Neural progenitor cell (in vitro differentiated cells): Measurements from ENCODE around the gene CIB4. TPM values are rescaled to one million over a fixed set of nuclear protein-coding genes. Genes with fewer than 3 reads are reported as not detected.
A peak's percentile ranks its signal among the peaks of the same experiment; 100 is the strongest.

Experiments
- DNase-seq: peaks from one replicate; pipeline ENCODE4 v3.0.0-alpha.2; 2016; ENCODE audit warnings: low spot score
- H2AFZ ChIP-seq: fragments of 200-600 bp; sonication (generic); replicated peaks from 2 replicates; pipeline ENCODE4 v1.6.1; 2016; ENCODE audit warnings: antibody characterized with exemption
- H3F3A ChIP-seq: fragments of 200-600 bp; sonication (generic); 2 replicates; pipeline ENCODE4 v1.6.1; 2016; ENCODE audit warnings: antibody characterized with exemption, low read depth
- H3K27ac ChIP-seq: fragments of 200-600 bp; sonication (generic); 2 replicates; pipeline ENCODE4 v1.5.1; 2016; ENCODE audit warnings: mild to moderate bottlenecking
- H3K27me3 ChIP-seq: fragments of 200-600 bp; sonication (generic); 2 replicates; pipeline ENCODE4 v1.6.1; 2016; ENCODE audit warnings: mild to moderate bottlenecking, moderate library complexity
- H3K36me3 ChIP-seq: fragments of 200-600 bp; sonication (generic); 2 replicates; pipeline ENCODE4 v1.5.1; 2016
- H3K4me1 ChIP-seq: fragments of 200-600 bp; sonication (generic); 2 replicates; pipeline ENCODE4 v1.6.1; 2016; ENCODE audit warnings: mixed run types
- H3K4me2 ChIP-seq: fragments of 200-600 bp; sonication (generic); 2 replicates; pipeline ENCODE4 v1.6.1; 2016
- H3K4me3 ChIP-seq: fragments of 200-600 bp; sonication (generic); 2 replicates; pipeline ENCODE4 v1.5.1; 2016
- H3K79me2 ChIP-seq: fragments of 200-600 bp; sonication (generic); 2 replicates; pipeline ENCODE4 v1.6.1; 2016; ENCODE audit warnings: low read depth
- H3K9ac ChIP-seq: fragments of 200-600 bp; sonication (generic); 2 replicates; pipeline ENCODE4 v1.6.1; 2016
- H3K9me3 ChIP-seq: fragments of 200-600 bp; sonication (generic); 2 replicates; pipeline ENCODE4 v1.5.1; 2016; ENCODE audit warnings: low read depth
- H4K20me1 ChIP-seq: fragments of 200-600 bp; sonication (generic); 2 replicates; pipeline ENCODE4 v1.6.1; 2016; ENCODE audit warnings: low read depth
- H3K27ac Mint-ChIP-seq: 3 replicates; pipeline ENCODE4 v1.8.0; 2021; ENCODE audit warnings: mixed read lengths
- H3K27me3 Mint-ChIP-seq: 2 replicates; pipeline ENCODE4 v1.8.0; 2022; ENCODE audit warnings: low read depth, mild to moderate bottlenecking, inconsistent platforms, moderate library complexity, mixed read lengths; ENCODE audit not compliant: insufficient read depth
- H3K36me3 Mint-ChIP-seq: 3 replicates; pipeline ENCODE4 v1.8.0; 2021; ENCODE audit warnings: mixed read lengths
- H3K4me1 Mint-ChIP-seq: 3 replicates; pipeline ENCODE4 v1.8.0; 2021; ENCODE audit warnings: mixed read lengths
- H3K4me3 Mint-ChIP-seq: 3 replicates; pipeline ENCODE4 v1.8.0; 2021; ENCODE audit warnings: mild to moderate bottlenecking, moderate library complexity, mixed read lengths
- H3K9me3 Mint-ChIP-seq: 3 replicates; pipeline ENCODE4 v1.8.0; 2020; ENCODE audit warnings: mixed read lengths
- CTCF ChIP-seq: fragments of 200-600 bp; sonication (generic); IDR thresholded peaks from 2 replicates; pipeline ENCODE4 v1.5.1; 2017; ENCODE audit warnings: antibody characterized with exemption, mild to moderate bottlenecking
- EZH2 ChIP-seq: fragments of 200-600 bp; sonication (generic); IDR thresholded peaks from 2 replicates; pipeline ENCODE4 v1.6.1; 2017; ENCODE audit warnings: antibody characterized with exemption, mild to moderate bottlenecking, moderate library complexity
- EZH2phosphoT487 ChIP-seq: fragments of 200-600 bp; sonication (generic); IDR thresholded peaks from 2 replicates; pipeline ENCODE4 v1.6.1; 2017; ENCODE audit warnings: antibody characterized with exemption
- total RNA-seq: library from RNA; depleted of rRNA; stranded (reverse); fragments of >200 nt; gene quantifications from 2 replicates; pipeline ENCODE4 v1.2.3, GENCODE V29; 2015; ENCODE audit warnings: low replicate concordance

CIB4 gene
- total RNA-seq, 1 donor from 2014 or later: not detected

- no peaks in the 10 kb centered on the region for H3K9me3 Mint-ChIP-seq
- DNase-seq: no peak
- H3K27me3 ChIP-seq: no peaks in the 10 kb centered on the region
Observed at GRCh38 chr2:26670931-26671460, 29.8 kb upstream of the CIB4 start.

GRCh38 chr2:26670171-26670570 lies 29.0 kb upstream of the CIB4 start:
- no peaks in the 10 kb centered on the region for H4K20me1 ChIP-seq
- no peaks in the 10 kb centered on the region for H3K79me2 ChIP-seq
- H3K27ac Mint-ChIP-seq: peak overlapping the region; percentile 25
- H3K27me3 Mint-ChIP-seq: peaks cover 5% of the 10 kb centered on the region
- no peak overlapping the region for H3K4me2 ChIP-seq
- H3K4me1 Mint-ChIP-seq: peaks cover 6% of the 10 kb centered on the region
- no peak overlapping the region for H3K27ac ChIP-seq
- no peaks in the 10 kb centered on the region for H3K9me3 ChIP-seq
- no peaks in the 10 kb centered on the region for H3K9me3 Mint-ChIP-seq
- no peaks in the 10 kb centered on the region for H3K36me3 Mint-ChIP-seq
- no peak overlapping the region for H3K4me3 ChIP-seq
- TF ChIP-seq EZH2phosphoT487 (no peak), EZH2 (no peak), CTCF (no peak)
- peaks cover 4% of the 10 kb centered on the region for H3K4me1 ChIP-seq
- DNase-seq: no peak
- no peaks in the 10 kb centered on the region for H3F3A ChIP-seq
- H3K27me3 ChIP-seq: no peaks in the 10 kb centered on the region
- H3K9ac ChIP-seq: no peak overlapping the region
- no peak overlapping the region for H3K4me3 Mint-ChIP-seq
- no peak overlapping the region for H2AFZ ChIP-seq
- H3K36me3 ChIP-seq: no peaks in the 10 kb centered on the region

More at GRCh38 chr2:26670931-26671460, 29.8 kb upstream of the CIB4 start:
- H3K9me3 ChIP-seq: no peaks in the 10 kb centered on the region
- H3K27ac ChIP-seq: no peak overlapping the region
- no peaks in the 10 kb centered on the region for H3K36me3 ChIP-seq
- H3K4me1 ChIP-seq: peaks cover 4% of the 10 kb centered on the region
- Mint-ChIP-seq H3K27me3 (peaks cover 5% of the 10 kb centered on the region), H3K4me1 (peaks cover 7% of the 10 kb centered on the region), H3K36me3 (no peaks in the 10 kb centered on the region), H3K27ac (no peak overlapping the region), H3K4me3 (no peak overlapping the region)
- no peak overlapping the region for H3K4me3 ChIP-seq
- TF ChIP-seq EZH2phosphoT487 (no peak), CTCF (no peak), EZH2 (no peak)
- no peak overlapping the region for H2AFZ ChIP-seq
- no peak overlapping the region for H3K9ac ChIP-seq
- no peaks in the 10 kb centered on the region for H3K79me2 ChIP-seq
- H4K20me1 ChIP-seq: no peaks in the 10 kb centered on the region
- no peak overlapping the region for H3K4me2 ChIP-seq
- no peaks in the 10 kb centered on the region for H3F3A ChIP-seq

- Mint-ChIP-seq H3K4me1 (peaks cover 4% of the 10 kb centered on the region), H3K9me3 (no peaks in the 10 kb centered on the region), H3K36me3 (no peaks in the 10 kb centered on the region), H3K27me3 (peaks cover 5% of the 10 kb centered on the region), H3K27ac (peak overlapping the region; percentile 40), H3K4me3 (no peak overlapping the region)
- Histone ChIP-seq H3K27ac (no peak overlapping the region), H3K4me1 (peaks cover 4% of the 10 kb centered on the region), H3K79me2 (no peaks in the 10 kb centered on the region), H3K9ac (no peak overlapping the region), H3K27me3 (no peaks in the 10 kb centered on the region), H4K20me1 (no peaks in the 10 kb centered on the region), H3K36me3 (no peaks in the 10 kb centered on the region), H3K4me2 (no peak overlapping the region), H3F3A (no peaks in the 10 kb centered on the region), H3K4me3 (no peak overlapping the region), H3K9me3 (no peaks in the 10 kb centered on the region), H2AFZ (no peak overlapping the region)
- no peak for DNase-seq
- TF ChIP-seq EZH2phosphoT487 (no peak), CTCF (no peak), EZH2 (no peak)
Observed at GRCh38 chr2:26668856-26669750, 27.9 kb upstream of the CIB4 start.
